Heart left ventricle (tissue), 13 donors: Measurements from ENCODE around the gene LTB4R.

ENCODE experiments used
- CTCF ChIP-seq, 12 donors: fragments of 200-600 bp; sonication (generic) in 4 of 12; IDR thresholded peaks; one replicate each; pipeline versions ENCODE4 v1.5.0 to v1.8.0; 2018 to 2022; ENCODE audit warnings: antibody characterized with exemption in 12 of 12, mild to moderate bottlenecking in 5 of 12
- POLR2A ChIP-seq, 2 donors: fragments of 450-650 bp; IDR thresholded peaks; one replicate each; pipeline ENCODE4 v1.6.1; 2017; ENCODE audit warnings: antibody characterized with exemption in 2 of 2, mild to moderate bottlenecking in 2 of 2, moderate library complexity in 2 of 2
- donor health status: ischemic (EF 13 %, LVEDD 7.1; RV severe dilation, severe dysfunction).
- donor health status: DM: no; HTN: yes; CAD: no.
- donor health status: DM: no; HTN: no; CAD: no.
- donor health status: ischemic (EF 25% LVEDD 6.9; RV normal size, moderate dysfunction).
- donor health status: ischemic (EF 25% LVEDD 5.7; RV mildly dilated, moderate dysfunction).
- donor health status: ischemic (EF 35%, LVEDD 5.7; RV mildly dilated, moderate dysfunction).
- donor health status: nonischemic (EF 11% LVEDD 7.7; RV severe dilation, severe dysfunction).
- donor health status: DM: yes; HTN: yes; CAD: no.
- donor health status: PGD.
- donor health status: ischemic (EF 29% LVEDD 5.4; RV normal size, mild dysfunction).
- donor health status: nonischemic (EF 23%, LVEDD 6.1; RV moderate dilation, normal function).

GRCh38 chr14:24329073-24329663 lies 17.9 kb downstream of the LTB4R start:
- TF ChIP-seq CTCF (IDR thresholded peaks at IDR 0.05), result no peak
- TF ChIP-seq POLR2A (IDR thresholded peaks at IDR 0.05), result no peak
